HG03108 (cell line): ENCODE data around the gene SPATA6L.
"Not testable (repeated sequence)": the region's sequence is repeated elsewhere in the genome, so short reads cannot be mapped to it uniquely, and the experiment has no call there.

Source experiments
- ATAC-seq: cut with Tn5 transposase; IDR thresholded peaks from one replicate; pipeline ENCODE4 v1.9.1; 2021; ENCODE audit warnings: moderate library complexity; ENCODE audit not compliant: unreplicated experiment

Gene SPATA6L

DNA sequence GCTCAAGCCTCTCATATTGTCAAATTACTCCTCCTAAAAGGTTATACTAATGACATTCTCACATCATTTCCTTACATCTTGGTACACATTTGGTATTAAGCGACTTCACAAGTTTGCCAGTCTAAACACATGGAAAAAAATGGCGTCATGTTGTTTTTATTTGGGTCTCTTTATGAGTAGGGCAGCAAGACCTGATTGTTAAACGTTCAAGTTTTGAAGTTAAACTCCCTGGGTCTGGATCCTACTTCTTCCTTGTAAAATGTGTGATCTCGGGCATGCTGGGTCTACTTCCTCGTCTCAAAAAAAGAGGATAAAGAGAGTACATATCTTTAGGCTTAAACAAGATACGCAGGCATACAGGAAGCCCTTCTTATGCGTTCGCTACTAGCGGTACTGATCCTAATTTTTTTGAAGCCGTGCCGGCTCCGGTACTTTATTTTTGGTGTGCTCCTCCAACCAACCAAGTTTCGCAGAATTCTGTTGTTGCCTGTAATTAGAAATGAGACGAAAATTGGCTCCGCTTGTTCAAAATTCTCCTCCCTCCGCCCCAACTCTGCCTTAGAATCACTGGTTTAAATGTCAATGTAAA is 12.5 kb upstream of the SPATA6L start:
- ATAC-seq: peak; percentile 4

DNA sequence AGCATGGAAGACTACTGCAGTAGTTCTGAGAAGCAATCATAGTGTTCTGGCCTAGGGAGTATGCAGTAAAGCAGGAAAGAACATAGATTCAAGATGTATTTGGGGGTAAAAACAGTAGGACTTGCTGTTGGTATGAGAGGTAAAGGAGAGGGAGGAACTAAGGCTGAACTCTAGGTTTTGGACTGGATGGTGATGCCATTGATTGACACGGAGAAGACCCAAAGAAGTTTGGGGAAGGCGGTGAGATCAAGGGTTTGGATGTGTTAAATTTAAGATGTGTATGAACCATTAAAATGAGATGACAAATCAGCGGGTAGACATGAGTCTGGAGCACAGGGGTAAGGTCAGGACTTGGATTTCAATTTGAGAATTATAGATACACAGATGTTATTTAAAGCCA is 11.1 kb upstream of the SPATA6L start:
- ATAC-seq: no peak

DNA sequence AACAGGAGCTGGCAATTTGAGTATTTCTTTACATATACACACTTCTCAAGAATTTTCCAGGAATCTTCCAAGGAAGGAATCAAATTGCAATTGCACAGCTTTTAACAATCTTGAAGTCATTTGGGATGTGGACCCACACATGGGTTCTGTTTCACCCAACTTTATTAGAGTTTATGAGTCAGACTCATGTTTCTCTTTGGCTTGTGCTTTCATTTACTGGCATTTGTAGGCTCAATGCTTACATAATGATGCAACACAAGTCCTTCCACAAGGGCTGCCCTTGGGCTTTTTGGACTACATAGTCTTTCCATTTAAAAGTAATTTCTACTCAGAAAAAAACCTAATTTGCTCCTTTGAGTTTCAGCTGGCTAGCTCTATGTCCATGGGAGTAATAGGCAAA is 8.5 kb upstream of the SPATA6L start:
- no peak for ATAC-seq

DNA sequence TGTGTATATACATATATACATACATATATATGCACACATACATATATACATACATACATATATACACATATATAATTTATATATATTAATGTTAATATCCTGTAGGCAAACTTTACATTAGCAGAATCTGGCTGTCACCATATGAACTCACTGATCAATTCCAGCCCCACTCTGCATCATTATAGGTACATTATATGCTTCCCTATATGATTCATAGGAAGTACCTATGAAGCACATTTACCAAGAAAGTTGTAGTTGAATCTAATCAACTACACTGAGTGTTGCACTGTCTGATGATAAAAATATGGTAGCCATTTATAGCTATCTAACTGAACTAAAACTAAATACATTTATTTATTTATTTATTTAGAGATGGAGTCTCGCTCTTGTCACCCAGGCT is 5.5 kb upstream of the SPATA6L start:
- ATAC-seq: no peak

DNA sequence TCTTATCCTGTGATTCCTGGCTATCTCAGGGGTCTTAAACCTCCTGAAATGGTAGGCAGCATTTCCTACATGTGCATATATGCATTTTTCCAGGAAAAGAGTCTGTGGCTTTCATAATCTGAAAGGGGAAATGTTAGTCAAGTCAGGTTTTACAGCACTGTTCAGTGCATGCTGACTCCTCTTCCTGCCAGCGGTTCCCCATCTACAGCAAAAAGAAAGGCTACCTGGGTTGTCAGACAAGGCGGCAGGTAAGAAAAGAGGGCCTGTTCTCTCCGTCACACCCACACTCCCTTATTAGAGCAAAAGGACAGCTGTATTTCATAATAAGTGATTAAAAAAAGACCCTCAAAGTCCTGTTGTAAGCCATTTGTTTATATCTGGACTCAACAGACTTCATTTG is 4.3 kb upstream of the SPATA6L start:
- no peak for ATAC-seq

DNA sequence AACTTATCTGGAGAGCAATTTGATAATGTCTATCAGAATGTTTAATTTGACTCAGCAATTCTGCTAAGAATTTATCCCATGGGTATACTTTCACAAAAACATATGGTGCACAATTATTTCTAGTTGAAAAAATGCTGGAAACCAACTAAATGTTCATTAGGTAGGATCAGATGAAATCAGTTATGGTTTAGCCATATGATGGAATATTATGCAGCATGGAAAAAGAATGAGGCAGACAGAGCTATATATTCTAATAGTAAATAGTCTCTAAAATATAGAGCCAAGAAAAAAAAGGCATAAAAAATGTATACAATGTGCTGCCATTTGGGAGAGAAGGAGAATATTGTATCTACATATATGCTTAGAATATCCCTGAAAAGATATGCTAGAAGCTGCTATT is 3.6 kb upstream of the SPATA6L start:
- no peak for ATAC-seq

DNA sequence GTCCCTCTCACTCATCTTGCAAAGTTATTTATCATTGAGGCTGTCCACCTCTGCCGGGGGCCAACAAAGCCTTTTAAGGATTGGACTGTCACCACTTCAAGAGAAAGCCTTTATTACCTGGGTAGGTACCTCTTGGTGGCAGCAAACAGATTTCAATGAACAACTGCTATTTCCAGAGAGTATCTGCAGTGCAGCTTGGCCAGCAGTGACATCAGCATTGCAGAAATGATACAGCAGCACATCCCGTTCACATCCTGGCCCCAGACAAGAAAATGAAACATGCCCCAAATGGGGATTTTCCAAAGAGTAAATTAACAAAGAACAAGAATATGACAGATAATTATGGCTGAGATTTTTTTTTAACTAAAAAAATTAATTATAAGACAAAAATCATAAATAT is 2.3 kb upstream of the SPATA6L start:
- ATAC-seq: no peak

DNA sequence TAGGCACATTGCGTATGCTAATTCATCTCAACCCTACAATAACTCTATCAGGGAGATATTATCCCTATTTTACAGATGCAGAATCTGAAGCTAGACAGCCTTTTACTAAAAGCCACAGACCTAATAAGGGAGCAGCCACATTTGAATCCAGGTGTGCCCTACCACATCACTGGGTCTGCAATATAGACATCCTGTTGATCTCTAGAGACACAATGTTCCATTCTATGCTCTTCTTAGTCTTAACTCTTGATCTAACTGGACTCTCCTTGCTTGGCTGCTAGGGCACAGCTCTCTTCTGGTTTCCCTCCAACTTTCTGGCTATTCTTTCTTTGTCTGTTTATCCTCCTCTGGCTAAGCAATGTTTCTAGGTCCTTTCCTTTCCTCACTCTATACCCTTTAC is 1.4 kb upstream of the SPATA6L start:
- ATAC-seq: no peak

DNA sequence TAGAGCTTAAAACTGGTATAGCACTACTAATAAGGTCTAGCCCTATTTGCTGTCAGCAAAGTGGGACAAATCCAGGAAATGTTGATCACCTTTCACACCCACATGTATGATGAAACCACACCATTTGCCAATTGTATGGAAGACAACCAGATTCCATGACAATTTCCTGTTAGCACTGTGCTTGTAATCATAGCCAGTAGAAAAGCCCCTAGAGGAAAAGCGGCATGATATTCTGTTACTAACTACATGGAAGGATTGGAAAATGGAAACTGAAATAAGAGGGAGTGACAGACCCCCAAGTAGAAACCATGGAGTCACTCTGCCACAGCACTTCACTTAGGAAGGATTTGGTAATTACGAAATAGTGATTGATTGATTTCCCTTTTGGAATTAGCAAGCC is 923 bp downstream of the SPATA6L start:
- no peak for ATAC-seq

DNA sequence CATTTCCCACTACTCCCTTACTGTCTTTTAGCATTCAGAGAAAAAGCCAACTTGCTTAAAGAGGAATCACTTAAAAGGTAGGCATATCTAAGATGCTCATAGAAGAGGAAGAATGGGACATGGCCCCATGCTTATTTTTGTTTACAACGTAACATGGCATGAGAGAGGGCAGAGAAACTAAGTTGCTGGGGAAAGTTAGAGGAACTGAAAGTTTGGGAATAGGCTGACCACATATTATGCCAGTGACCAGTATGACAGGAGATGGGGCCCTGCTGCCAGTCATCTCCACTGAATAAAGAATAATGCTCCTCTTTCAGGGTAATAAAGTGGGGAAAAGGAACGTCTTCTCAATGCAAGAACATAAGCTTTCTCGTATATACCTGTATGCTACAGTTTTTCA is 2.3 kb downstream of the SPATA6L start:
- ATAC-seq: no peak

DNA sequence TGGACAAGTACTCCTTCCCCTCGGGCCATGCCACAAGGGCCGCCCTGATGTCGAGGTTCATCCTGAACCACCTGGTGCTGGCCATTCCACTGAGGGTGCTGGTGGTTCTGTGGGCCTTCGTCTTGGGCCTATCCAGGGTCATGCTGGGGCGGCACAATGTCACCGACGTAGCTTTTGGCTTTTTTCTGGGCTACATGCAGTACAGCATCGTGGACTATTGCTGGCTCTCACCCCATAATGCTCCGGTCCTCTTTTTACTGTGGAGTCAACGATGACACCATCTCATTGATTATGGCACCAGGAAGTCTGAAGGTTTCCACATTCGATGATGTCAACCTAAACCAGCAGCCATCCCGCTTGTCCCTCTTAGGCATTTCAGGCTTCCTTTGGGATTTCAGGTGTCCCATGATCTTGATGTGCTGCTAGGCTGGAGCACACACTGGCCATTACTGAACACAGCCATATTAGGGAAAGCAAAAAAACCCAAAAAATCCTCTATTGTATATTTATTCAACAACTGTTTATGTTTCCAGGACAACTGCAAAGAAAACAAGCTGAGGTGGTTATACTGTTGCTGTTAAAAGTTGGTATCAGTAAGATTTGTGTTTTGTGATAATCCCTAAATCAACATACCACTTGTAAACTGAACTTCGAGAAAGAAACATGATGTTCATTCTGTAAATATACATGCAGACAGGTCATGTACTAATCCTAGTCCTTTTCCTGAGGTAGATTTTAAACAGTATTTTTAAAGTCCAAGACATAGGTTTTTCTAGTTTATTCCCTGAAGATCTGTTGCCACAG is 3.1 kb downstream of the SPATA6L start:
- ATAC-seq: no peak

DNA sequence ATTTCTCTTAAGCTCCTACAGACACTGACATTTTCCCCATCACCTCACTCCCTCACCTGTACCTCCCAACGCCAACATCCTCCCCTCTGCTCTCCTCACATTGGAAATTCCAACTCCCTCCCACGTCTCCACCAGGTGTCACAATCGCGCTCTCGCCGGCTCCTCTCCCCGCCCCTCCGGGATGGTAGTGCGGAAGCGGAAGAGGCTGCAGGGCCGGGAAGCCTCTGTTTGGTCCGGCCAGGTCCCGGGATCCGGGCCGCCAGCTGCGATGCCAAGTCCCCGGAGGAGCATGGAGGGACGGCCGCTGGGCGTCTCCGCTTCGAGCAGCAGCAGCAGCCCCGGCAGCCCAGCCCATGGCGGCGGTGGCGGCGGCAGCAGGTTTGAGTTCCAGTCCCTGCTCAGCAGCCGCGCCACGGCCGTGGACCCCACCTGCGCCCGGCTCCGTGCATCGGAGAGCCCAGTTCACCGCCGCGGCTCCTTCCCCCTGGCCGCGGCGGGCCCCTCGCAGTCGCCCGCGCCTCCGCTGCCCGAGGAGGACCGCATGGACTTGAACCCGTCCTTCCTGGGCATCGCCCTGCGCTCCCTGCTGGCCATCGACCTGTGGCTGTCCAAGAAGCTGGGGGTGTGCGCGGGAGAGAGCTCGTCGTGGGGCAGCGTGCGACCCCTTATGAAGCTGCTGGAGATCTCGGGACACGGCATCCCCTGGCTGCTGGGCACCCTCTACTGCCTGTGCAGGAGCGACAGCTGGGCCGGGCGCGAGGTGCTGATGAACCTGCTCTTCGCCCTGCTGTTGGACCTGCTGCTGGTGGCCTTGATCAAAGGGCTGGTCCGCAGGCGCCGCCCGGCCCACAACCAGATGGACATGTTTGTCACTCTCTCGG is 3.9 kb downstream of the SPATA6L start, which contains the start of gene PLPP6:
TSS of gene PLPP6 (plus strand) at position 187 of the 881 bp plus-strand sequence. CDS start at position 269, 82 bp downstream.
- peak; percentile 87 for ATAC-seq

DNA sequence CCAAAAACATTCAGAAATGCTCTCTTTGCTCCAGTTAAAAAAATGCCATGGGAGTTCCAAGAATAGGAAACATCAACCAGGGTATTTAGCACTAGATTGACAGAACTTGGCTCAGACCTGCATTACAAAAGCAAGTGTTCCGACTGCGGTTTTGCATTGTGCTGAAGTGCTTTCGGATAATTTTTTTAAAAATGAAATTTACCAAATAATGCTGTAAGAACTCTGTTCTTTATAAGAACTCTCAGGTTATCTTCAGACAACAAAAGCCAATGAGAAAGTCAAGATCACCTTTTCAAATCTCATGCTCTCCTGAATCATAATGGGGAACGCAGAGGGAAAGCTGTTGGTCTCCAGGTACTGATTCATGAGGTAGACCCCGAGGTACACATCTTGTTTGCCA is 4.7 kb downstream of the SPATA6L start:
- no peak for ATAC-seq

DNA sequence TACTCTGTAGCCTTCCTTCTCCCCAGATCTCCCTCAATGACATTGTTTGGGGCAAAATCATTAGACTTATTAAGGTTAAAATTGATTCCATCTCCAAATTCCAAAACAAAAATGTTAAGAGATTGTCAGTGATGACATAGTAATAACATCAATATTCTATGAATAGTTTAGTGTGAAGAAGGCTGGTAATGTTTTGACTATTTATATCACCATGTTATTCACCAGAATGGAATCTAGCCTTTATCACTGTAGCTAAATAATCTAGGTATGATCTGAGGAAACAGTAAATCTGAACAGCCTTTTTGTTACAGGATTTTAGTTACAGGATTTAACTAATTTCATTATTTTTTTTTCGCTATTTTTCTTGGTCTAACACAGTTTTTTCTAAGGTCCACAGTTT is 5.1 kb downstream of the SPATA6L start:
- ATAC-seq: no peak

DNA sequence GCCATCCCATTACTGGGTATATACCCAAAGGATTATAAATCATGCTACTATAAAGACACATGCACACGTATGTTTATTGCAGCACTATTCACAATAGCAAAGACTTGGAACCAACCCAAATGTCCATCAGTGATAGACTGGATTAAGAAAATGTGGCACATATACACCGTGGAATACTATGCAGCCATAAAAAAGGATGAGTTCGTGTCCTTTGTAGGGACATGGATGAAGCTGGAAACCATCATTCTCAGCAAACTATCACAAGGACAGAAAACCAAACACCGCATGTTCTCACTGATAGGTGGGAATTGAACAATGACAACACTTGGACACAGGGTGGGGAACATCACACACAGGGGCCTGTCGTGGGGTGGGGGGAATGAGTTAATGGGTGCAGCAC is 5.6 kb downstream of the SPATA6L start:
- not testable (repeated sequence) for ATAC-seq

DNA sequence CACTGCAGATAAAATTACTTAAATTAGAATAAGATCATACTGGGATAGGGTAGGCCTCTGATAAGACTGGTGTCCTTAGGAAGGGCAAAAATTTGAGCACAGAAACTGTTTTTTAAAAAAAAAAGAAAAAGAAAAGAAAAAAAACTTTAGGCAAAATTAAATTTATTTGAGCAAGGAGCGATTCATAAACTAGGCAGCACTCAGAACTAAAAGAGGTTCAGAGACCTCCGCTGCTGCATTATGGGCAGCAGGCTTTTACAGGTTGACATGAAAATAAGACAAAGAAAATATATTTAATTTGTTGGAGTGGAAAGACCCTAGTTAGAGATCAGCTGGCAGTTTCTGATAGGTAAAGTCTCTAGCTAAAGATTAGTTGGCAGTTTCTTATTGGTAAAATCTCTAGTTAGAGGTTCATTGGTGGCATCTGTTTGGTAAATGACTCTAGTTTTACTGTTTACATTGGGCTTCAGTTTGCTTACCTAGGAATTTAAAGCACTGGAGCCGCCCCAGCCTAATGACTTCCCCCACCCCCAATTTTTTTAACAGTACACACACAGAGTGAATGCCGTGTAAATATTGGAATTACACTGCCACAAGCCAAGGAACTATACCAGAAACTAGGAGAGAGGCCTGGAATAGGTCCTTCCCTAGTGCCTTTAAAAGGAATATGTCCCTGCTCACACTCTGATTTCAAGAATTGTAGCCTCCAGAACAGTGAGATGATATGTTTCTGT is 8.7 kb downstream of the SPATA6L start:
- no peak for ATAC-seq

DNA sequence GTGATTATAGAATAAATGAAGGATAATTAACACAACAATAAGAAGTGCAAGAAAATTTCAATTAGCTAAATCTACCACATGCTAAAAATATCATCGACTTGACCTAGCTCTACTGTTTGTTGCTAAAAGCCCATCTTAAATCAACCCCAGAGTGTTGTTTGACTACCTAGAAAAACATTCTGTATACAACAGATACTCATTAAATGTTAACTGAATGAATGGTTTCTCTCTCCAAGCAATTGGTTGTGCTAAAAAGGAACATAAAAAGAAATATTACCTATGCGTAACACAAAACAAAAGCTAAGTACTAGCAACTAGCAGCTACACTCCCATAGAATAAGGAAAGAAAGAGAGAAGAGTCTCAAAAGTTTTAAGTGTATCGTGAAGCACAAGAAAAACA is 9.7 kb downstream of the SPATA6L start:
- no peak for ATAC-seq

DNA sequence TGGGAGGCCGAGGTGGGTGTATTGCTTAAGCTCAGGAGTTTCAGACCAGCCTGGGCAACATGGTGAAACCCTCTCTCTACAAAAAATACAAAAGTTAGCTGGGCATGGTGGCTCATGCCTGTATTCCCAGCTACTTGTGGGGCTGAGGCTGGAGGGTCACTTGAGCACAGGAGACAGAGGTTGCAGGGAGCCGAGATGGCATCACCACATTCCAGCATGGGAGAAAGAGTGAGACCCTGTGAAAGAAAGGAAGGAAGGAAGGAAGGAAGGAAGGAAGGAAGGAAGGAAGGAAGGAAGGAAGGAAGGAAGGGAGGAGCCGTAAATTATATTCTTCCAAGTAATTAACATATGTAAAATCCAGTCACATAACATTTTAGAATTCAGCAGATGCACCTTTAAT is 10.1 kb downstream of the SPATA6L start:
- not testable (repeated sequence) for ATAC-seq

DNA sequence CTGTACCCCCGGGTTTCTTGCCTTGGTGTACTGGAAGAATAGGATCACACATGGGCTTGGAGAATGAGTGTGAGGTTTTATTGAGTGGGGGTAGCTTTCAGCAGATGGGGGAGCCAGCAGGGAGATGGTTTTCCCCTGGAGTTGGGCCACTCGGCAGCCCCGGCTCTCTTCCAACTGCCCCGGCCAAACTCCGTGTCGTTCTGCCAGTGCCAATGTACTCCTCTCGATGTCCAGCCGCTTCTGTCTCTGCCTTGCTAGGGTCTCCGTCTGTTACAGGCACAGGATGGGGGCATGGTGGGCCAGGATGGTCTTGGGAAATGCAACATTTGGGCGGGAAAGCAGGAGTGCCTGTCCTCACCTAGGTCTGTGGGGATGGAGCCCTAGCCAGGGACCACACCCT is 11.7 kb downstream of the SPATA6L start:
- ATAC-seq: no peak

DNA sequence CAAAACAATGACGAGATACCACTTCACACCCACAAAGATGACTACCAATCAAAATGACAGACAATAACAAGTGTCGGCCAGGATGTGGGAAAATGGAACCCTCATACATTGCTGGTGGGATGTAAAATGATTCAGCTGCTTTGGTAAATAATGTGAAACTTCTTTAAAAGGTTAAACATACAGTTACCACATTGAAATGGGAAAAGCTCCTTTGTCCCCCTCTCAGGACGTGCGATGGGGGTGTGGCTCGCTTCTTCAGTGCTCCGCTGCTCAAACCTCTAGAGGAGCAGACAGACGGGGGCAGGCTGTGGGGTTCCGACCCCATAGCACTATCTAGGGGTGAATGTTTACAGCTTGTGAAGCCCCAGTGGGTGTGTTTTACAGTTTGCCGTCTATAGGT is 12.2 kb downstream of the SPATA6L start:
- no peak for ATAC-seq

DNA sequence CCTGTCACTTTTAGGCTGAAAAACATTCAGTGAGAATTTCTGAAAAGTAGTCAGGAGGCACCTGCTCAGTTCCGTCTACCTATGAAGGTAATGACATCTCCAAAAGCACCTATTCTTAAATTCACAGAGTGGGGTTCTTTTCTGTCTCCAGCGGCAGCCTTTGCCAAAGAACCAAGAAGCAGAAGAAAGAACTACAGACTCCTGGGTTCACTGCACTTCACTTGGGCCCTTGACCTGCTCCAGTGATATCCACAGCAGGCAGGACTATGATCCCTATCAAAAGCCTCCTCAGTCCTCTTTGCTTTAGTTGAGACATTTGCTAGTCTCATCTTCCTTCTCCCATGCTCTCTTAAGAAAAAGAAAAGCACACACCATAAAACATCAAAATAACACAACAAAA is 23.9 kb downstream of the SPATA6L start:
- no peak for ATAC-seq
